Kidney (tissue), 14 donors: ENCODE measurements around the gene IGF1. TPM values are rescaled to one million over a fixed set of nuclear protein-coding genes. Genes with fewer than 3 reads are reported as not detected.

Experiments used
- DNase-seq, 5 donors: peaks; one replicate each; pipeline ENCODE4 v3.0.0-alpha.2; 2013 to 2020
- FAIRE-seq: peaks from 2 replicates; lab custom pipeline; 2012; peaks lifted over from hg19 to GRCh38; lab: Jason Lieb, UNC
- H3K27ac ChIP-seq, 2 donors: one replicate each; pipeline ENCODE4 v1.7.0; 2013; ENCODE audit warnings: low read depth in 2 of 2, low read length in 2 of 2, inconsistent platforms in 1 of 2
- H3K27me3 ChIP-seq: one replicate; pipeline ENCODE4 v1.7.1; 2013; ENCODE audit warnings: low read length, inconsistent platforms; ENCODE audit not compliant: control insufficient read depth, insufficient read depth
- H3K36me3 ChIP-seq, 3 donors: one replicate each; pipeline versions ENCODE4 v1.7.0 to v1.7.1; 2013; ENCODE audit warnings: low read length in 3 of 3, control low read depth in 1 of 3, inconsistent platforms in 1 of 3; ENCODE audit not compliant: insufficient read depth in 3 of 3, control insufficient read depth in 2 of 3
- H3K4me1 ChIP-seq, 3 donors: one replicate each; pipeline versions ENCODE4 v1.7.0 to v1.7.1; 2013; ENCODE audit warnings: low read length in 3 of 3, inconsistent platforms in 1 of 3, low read depth in 1 of 3; ENCODE audit not compliant: control insufficient read depth in 2 of 3, insufficient read depth in 2 of 3
- H3K4me3 ChIP-seq, 3 donors: one replicate each; pipeline versions ENCODE4 v1.7.0 to v1.8.1; 2013; ENCODE audit warnings: low read length in 3 of 3, control low read depth in 1 of 3, inconsistent platforms in 1 of 3
- H3K9ac ChIP-seq, 3 donors: one replicate each; pipeline versions ENCODE4 v1.7.0 to v1.7.1; 2013; ENCODE audit warnings: low read length in 3 of 3, control low read depth in 1 of 3, inconsistent platforms in 1 of 3
- H3K9me3 ChIP-seq, 3 donors: one replicate each; pipeline versions ENCODE4 v1.7.0 to v1.7.1; 2013; ENCODE audit warnings: low read length in 3 of 3, control low read depth in 1 of 3, inconsistent platforms in 1 of 3; ENCODE audit not compliant: control insufficient read depth in 2 of 3, insufficient read depth in 1 of 3
- CTCF ChIP-seq: IDR thresholded peaks from 3 replicates; pipeline ENCODE4 v1.5.1; 2012; ENCODE audit warnings: mild to moderate bottlenecking, moderate library complexity, borderline replicate concordance; ENCODE audit not compliant: insufficient read depth; ENCODE audit errors: extremely low read depth
- intact Hi-C: fragments of 100-400 bp; cut with DNase I; formaldehyde crosslinking; loops from one replicate; pipeline ENCODE4 v1.11.1; 2022
- polyA plus RNA-seq: library from polyadenylated mRNA; stranded (reverse); fragments of 350-450 nt; fragmentation: Illumina TruSeq; extraction: RNeasy Lipid Tissue Mini Kit (QIAGEN cat#74804); gene quantifications from one replicate; pipeline ENCODE4 v1.2.3, GENCODE V29; 2014; ENCODE audit warnings: low read depth, low replicate concordance; ENCODE audit not compliant: insufficient read depth
- total RNA-seq: library from RNA; stranded (reverse); fragmentation: NEBNext Ultra II Directional; extraction: Animal tissue kit (Norgen Biotek cat#: 25700); gene quantifications from one replicate; pipeline ENCODE4 v1.2.1, GENCODE V29; 2021
- donor health status: control.
- donor health status: control.
- donor health status: control.
- donor health status: control.
- donor health status: control.
- donor health status: DM: yes; HTN: yes; CAD: no.
- donor health status: Normal renal cell carcinoma (clear cell type).

The IGF1 gene
- total and polyA plus RNA-seq, 2 donors from 2014 or later, result 0.71 to 7.2 TPM

DNA sequence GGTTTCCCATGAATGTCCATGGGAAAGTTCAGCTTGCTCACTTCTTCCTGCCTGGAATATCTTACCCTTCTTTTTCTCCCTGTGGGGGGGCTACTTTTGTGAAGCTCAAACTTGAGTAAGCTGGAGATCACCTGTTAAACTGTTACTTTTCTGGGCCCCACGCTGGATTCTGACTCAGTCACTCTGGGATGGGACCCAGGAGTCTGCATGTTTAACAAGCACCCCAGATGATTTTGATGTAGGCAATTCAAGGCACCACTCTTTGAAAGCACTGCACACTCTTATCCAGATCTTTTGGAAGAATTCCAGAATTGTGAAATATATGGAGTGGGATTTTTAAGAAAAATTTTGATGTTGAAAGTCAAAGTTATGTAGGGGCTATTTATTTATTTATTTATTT lies 46.3 kb upstream of the IGF1 start:
- intact Hi-C loops, result no loop called here
- Histone ChIP-seq H3K9me3 (no peaks in the 10 kb centered on the region), H3K4me1 (no peaks in the 10 kb centered on the region), H3K9ac (no peak overlapping the region), H3K27ac (no peak overlapping the region), H3K36me3 (no peaks in the 10 kb centered on the region), H3K27me3 (no peaks in the 10 kb centered on the region), H3K4me3 (no peak overlapping the region)
- TF ChIP-seq CTCF, result no peak
- DNase-seq (no peak), FAIRE-seq (no peak)

- no peak overlapping the region for H3K27ac ChIP-seq
These were observed 42.4 kb upstream of the IGF1 start for GRCh38 chr12:102522768-102523167.

GRCh38 chr12:102521662-102522277 lies 41.4 kb upstream of the IGF1 start:
- H3K9ac ChIP-seq, result no peak overlapping the region
- H3K27ac ChIP-seq, result no peak overlapping the region
- no peaks in the 10 kb centered on the region for H3K4me1 ChIP-seq
- FAIRE-seq (no peak), DNase-seq (no peak)
- no peaks in the 10 kb centered on the region for H3K36me3 ChIP-seq
- no peaks in the 10 kb centered on the region for H3K27me3 ChIP-seq
- no peaks in the 10 kb centered on the region for H3K9me3 ChIP-seq
- H3K4me3 ChIP-seq, result no peak overlapping the region
- intact Hi-C loops, result no loop called here
- TF ChIP-seq CTCF, result no peak

More at GRCh38 chr12:102522768-102523167, 42.4 kb upstream of the IGF1 start:
- no peaks in the 10 kb centered on the region for H3K4me1 ChIP-seq
- no peak for TF ChIP-seq CTCF
- intact Hi-C loops, result no loop called here
- DNase-seq (no peak), FAIRE-seq (no peak)
- H3K27me3 ChIP-seq, result no peaks in the 10 kb centered on the region
- no peaks in the 10 kb centered on the region for H3K36me3 ChIP-seq
- H3K9ac ChIP-seq, result no peak overlapping the region
- no peak overlapping the region for H3K4me3 ChIP-seq
- no peaks in the 10 kb centered on the region for H3K9me3 ChIP-seq

- no peak for DNase-seq
- FAIRE-seq, result no peak
- Histone ChIP-seq H3K27me3 (no peaks in the 10 kb centered on the region), H3K9me3 (no peaks in the 10 kb centered on the region), H3K9ac (no peak overlapping the region), H3K4me1 (no peaks in the 10 kb centered on the region), H3K4me3 (no peak overlapping the region), H3K27ac (no peak overlapping the region), H3K36me3 (no peaks in the 10 kb centered on the region)
- no peak for TF ChIP-seq CTCF
- intact Hi-C loops, result no loop called here
These were observed 38.5 kb upstream of the IGF1 start for GRCh38 chr12:102518871-102519270.
